GM12878 (cell line): Measurements from ENCODE around the gene PLB1. TPM values are rescaled to one million over a fixed set of nuclear protein-coding genes. Genes with fewer than 3 reads are reported as not detected.

Experiments used
- ATAC-seq: fragments of 200-7000 bp; cut with Tn5 transposase; 3 replicates; pipeline ENCODE4 v1.9.1; 2020; ENCODE audit warnings: mild to moderate bottlenecking, moderate library complexity
- BruUV-seq: library from RNA; stranded (reverse); fragments of 400-500 nt; replicated peaks from 2 replicates; lab custom pipeline; 2021; lab: Mats Ljungman, UMichigan
- CTCF ChIA-PET: fragments of 300-600 bp; sonication (Branson Sonifier 250); formaldehyde crosslinking; extraction: SDS; loops from one replicate; lab custom pipeline; 2021; ENCODE audit warnings: inconsistent platforms; lab: Yijun Ruan, JAX
- POLR2A ChIA-PET: fragments of 350-600 bp; formaldehyde crosslinking; extraction: SDS; loops from one replicate; lab custom pipeline; 2021; ENCODE audit warnings: inconsistent platforms; lab: Charles Lee
- RAD21 ChIA-PET: fragments of 300-600 bp; sonication (Branson Sonifier 250); formaldehyde crosslinking; loops from one replicate; lab custom pipeline; 2023; ENCODE audit warnings: antibody characterized with exemption; ENCODE audit not compliant: unreplicated experiment; lab: Charles Lee
- SMC1A ChIA-PET: fragments of 300-600 bp; sonication (Branson Sonifier 250); formaldehyde crosslinking; loops from one replicate; lab custom pipeline; 2023; ENCODE audit not compliant: unreplicated experiment, uncharacterized antibody; lab: Charles Lee
- DNase-seq: peaks from one replicate; pipeline ENCODE4 v3.0.0-alpha.2; 2011; ENCODE audit warnings: low read depth, low spot score
- FAIRE-seq: peaks from 3 replicates; lab custom pipeline; 2011; peaks lifted over from hg19 to GRCh38; lab: Jason Lieb, UNC
- H2AFZ ChIP-seq: 2 replicates; pipeline ENCODE4 v1.6.0; 2011; ENCODE audit warnings: low read depth, low read length, control low read depth; ENCODE audit not compliant: control insufficient read depth
- H3K27ac ChIP-seq: 2 replicates; pipeline ENCODE4 v1.5.1; 2011; ENCODE audit warnings: control low read depth; ENCODE audit not compliant: control insufficient read depth, insufficient read depth
- H3K27me3 ChIP-seq, 2 experiments: replicated peaks in 1 of 2; 2 replicates each; pipeline versions ENCODE4 v1.6.0 to v1.6.1; 2011; ENCODE audit warnings: low read length in 1 of 2; ENCODE audit not compliant: control insufficient read depth in 2 of 2, insufficient read depth in 2 of 2
- H3K36me3 ChIP-seq, 2 experiments: 2 replicates each; pipeline ENCODE4 v1.5.1; 2011; ENCODE audit warnings: low read length in 1 of 2; ENCODE audit not compliant: control insufficient read depth in 2 of 2, insufficient read depth in 2 of 2
- H3K4me1 ChIP-seq: 2 replicates; pipeline ENCODE4 v1.6.1; 2011; ENCODE audit warnings: mild to moderate bottlenecking, low read length, moderate library complexity, mixed read lengths; ENCODE audit not compliant: control insufficient read depth, insufficient read depth
- H3K4me2 ChIP-seq: 2 replicates; pipeline ENCODE4 v1.6.0; 2011; ENCODE audit warnings: control low read depth; ENCODE audit not compliant: control insufficient read depth, insufficient read depth
- H3K4me3 ChIP-seq: fragments of 200-600 bp; sonication (generic); 2 replicates; pipeline ENCODE4 v1.5.1; 2016
- H3K79me2 ChIP-seq: 2 replicates; pipeline ENCODE4 v1.6.0; 2011; ENCODE audit warnings: low read length; ENCODE audit not compliant: control insufficient read depth, insufficient read depth
- H3K9ac ChIP-seq: 2 replicates; pipeline ENCODE4 v1.8.0; 2011; ENCODE audit warnings: low read length, control low read depth, mixed read lengths; ENCODE audit not compliant: control insufficient read depth, insufficient read depth
- H3K9me3 ChIP-seq: replicated peaks from 3 replicates; pipeline ENCODE4 v1.5.1; 2011; ENCODE audit warnings: mild to moderate bottlenecking, low read length; ENCODE audit not compliant: control insufficient read depth, insufficient read depth
- H4K20me1 ChIP-seq: 2 replicates; pipeline ENCODE4 v1.6.0; 2011; ENCODE audit not compliant: control insufficient read depth, insufficient read depth
- CHD4 ChIP-seq: fragments of 200-600 bp; sonication (generic); IDR thresholded peaks from 2 replicates; pipeline ENCODE4 v1.6.1; 2016; ENCODE audit warnings: mild to moderate bottlenecking
- EZH2 ChIP-seq: IDR thresholded peaks from 2 replicates; pipeline ENCODE4 v1.6.1; 2012; ENCODE audit warnings: low read depth, mild to moderate bottlenecking, control low read depth, inconsistent platforms, low read length, borderline replicate concordance; ENCODE audit not compliant: control insufficient read depth
- SMAD5 ChIP-seq: IDR thresholded peaks from 2 replicates; pipeline ENCODE4 v1.6.1; 2016; ENCODE audit warnings: antibody characterized with exemption, low read depth
- WGBS: methylation state at CpG from one replicate; pipeline ENCODE4 v1.1.6; 2016; ENCODE audit warnings: low lambda C conversion rate; ENCODE audit not compliant: insufficient replicate concordance, insufficient coverage; ENCODE audit errors: missing lambda C conversion rate; 5-methylcytosine and 5-hydroxymethylcytosine counted together
- in situ Hi-C: fragments of 300-500 bp; cut with MboI; formaldehyde crosslinking; loops from 9 replicates; pipeline ENCODE4 v1.14.3; 2018; ENCODE audit warnings: mixed read lengths
- intact Hi-C: fragments of 100-400 bp; cut with micrococcal nuclease; formaldehyde crosslinking; loops from one replicate; pipeline ENCODE4 v1.14.2; 2022; ENCODE audit not compliant: unreplicated experiment
- polyA plus RNA-seq, 11 experiments: library from polyadenylated mRNA; depleted of rRNA in 4 of 11; unstranded in 6 of 11; stranded (reverse) in 5 of 11; fragments of >200 nt; fragmentation: Nextera tagmentation in 4 of 11; fragmentation: Illumina TruSeq in 1 of 11; extraction: Ambion mirVana in 4 of 11; extraction: Trizol in 1 of 11; gene quantifications; 1 replicate in 1 of 11; 2 replicates in 10 of 11; pipeline versions ENCODE4 v1.2.1 to v1.2.3, GENCODE V29; 2011 to 2016; ENCODE audit warnings: inconsistent platforms in 2 of 11, missing spikeins in 2 of 11, low read depth in 1 of 11
- total RNA-seq, 4 experiments: library from RNA; depleted of rRNA in 3 of 4; stranded (reverse); fragments of >200 nt in 3 of 4; fragmentation: Illumina TruSeq in 1 of 4; extraction: Trizol in 1 of 4; gene quantifications; 2 replicates each; pipeline versions ENCODE4 v1.2.1 to v1.2.3, GENCODE V29; 2013 to 2021
- TF ChIP-seq, protein P1 (sequence below): fragments of 450-650 bp; IDR thresholded peaks from 2 replicates; pipeline ENCODE4 v1.6.1; 2016; ENCODE audit warnings: mild to moderate bottlenecking, moderate library complexity, borderline replicate concordance

Gene PLB1
- total and polyA plus RNA-seq, 10 of the 15 experiments (the other 5 are each of a cell fraction or from before 2014, with no cell fraction given), result 0.03 to 0.49 (median 0.28) TPM

DNA sequence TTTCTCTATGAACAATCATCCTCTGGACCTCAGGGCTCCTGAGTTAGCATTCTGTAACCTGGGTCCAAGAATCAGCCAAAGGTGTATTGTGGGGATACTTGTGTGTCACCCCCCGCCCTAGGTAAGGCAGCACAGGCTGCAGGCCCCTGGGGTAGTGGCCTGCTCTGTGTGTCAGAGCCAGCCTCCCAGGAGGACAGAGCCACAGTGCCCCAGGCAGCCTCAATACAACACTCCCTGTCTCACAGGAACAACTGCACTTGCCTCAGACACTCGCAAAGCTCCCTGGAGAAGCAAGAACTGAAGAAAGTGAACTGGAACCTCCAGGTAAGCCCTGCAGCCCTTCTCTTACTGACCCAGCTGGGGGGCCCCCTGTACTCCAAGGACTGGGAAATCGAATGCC is 134.5 kb downstream of the PLB1 start:
- no TSS peak for BruUV-seq
- peaks cover 2% of the 10 kb centered on the region for H3K4me1 ChIP-seq
- ChIA-PET RAD21 (no interaction called here), CTCF (no interaction called here), SMC1A (interaction anchor here (1.6 kb wide), 1 partner anchor 9 kb away, joined by 3 read pairs; no protein-coding TSS in a partner anchor), POLR2A (no interaction called here)
- no peak overlapping the region for H3K4me2 ChIP-seq
- H3K27me3 ChIP-seq, result no peaks in the 10 kb centered on the region
- H3K9ac ChIP-seq, result no peak overlapping the region
- H3K27ac ChIP-seq, result no peak overlapping the region
- no peaks in the 10 kb centered on the region for H4K20me1 ChIP-seq
- H3K9me3 ChIP-seq, result no peaks in the 10 kb centered on the region
- 11% methylated on average over 3 of the region's 3 CpGs for WGBS
- no peak overlapping the region for H3K4me3 ChIP-seq
- in situ Hi-C loops, result no loop called here
- no peak for DNase-seq
- no peak for ATAC-seq
- H3K36me3 ChIP-seq, result no peaks in the 10 kb centered on the region
- H2AFZ ChIP-seq, result no peak overlapping the region
- no peaks in the 10 kb centered on the region for H3K79me2 ChIP-seq
- TF ChIP-seq EZH2, result no peak
- no peak for TF ChIP-seq SMAD5
- TF ChIP-seq CHD4, result no peak
- TF ChIP-seq, protein P1, sequence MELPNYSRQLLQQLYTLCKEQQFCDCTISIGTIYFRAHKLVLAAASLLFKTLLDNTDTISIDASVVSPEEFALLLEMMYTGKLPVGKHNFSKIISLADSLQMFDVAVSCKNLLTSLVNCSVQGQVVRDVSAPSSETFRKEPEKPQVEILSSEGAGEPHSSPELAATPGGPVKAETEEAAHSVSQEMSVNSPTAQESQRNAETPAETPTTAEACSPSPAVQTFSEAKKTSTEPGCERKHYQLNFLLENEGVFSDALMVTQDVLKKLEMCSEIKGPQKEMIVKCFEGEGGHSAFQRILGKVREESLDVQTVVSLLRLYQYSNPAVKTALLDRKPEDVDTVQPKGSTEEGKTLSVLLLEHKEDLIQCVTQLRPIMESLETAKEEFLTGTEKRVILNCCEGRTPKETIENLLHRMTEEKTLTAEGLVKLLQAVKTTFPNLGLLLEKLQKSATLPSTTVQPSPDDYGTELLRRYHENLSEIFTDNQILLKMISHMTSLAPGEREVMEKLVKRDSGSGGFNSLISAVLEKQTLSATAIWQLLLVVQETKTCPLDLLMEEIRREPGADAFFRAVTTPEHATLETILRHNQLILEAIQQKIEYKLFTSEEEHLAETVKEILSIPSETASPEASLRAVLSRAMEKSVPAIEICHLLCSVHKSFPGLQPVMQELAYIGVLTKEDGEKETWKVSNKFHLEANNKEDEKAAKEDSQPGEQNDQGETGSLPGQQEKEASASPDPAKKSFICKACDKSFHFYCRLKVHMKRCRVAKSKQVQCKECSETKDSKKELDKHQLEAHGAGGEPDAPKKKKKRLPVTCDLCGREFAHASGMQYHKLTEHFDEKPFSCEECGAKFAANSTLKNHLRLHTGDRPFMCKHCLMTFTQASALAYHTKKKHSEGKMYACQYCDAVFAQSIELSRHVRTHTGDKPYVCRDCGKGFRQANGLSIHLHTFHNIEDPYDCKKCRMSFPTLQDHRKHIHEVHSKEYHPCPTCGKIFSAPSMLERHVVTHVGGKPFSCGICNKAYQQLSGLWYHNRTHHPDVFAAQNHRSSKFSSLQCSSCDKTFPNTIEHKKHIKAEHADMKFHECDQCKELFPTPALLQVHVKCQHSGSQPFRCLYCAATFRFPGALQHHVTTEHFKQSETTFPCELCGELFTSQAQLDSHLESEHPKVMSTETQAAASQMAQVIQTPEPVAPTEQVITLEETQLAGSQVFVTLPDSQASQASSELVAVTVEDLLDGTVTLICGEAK, result no peak
- TF ChIP-seq, all 136 proteins: peak for 0
- intact Hi-C loops, result no loop called here
- FAIRE-seq, result no peak
